HG03135 (cell line): ENCODE data around the gene TTLL9.

Experiments
- ATAC-seq: cut with Tn5 transposase; IDR thresholded peaks from one replicate; pipeline ENCODE4 v1.9.1; 2021; ENCODE audit warnings: mild to moderate bottlenecking, moderate library complexity; ENCODE audit not compliant: unreplicated experiment

The TTLL9 gene

DNA sequence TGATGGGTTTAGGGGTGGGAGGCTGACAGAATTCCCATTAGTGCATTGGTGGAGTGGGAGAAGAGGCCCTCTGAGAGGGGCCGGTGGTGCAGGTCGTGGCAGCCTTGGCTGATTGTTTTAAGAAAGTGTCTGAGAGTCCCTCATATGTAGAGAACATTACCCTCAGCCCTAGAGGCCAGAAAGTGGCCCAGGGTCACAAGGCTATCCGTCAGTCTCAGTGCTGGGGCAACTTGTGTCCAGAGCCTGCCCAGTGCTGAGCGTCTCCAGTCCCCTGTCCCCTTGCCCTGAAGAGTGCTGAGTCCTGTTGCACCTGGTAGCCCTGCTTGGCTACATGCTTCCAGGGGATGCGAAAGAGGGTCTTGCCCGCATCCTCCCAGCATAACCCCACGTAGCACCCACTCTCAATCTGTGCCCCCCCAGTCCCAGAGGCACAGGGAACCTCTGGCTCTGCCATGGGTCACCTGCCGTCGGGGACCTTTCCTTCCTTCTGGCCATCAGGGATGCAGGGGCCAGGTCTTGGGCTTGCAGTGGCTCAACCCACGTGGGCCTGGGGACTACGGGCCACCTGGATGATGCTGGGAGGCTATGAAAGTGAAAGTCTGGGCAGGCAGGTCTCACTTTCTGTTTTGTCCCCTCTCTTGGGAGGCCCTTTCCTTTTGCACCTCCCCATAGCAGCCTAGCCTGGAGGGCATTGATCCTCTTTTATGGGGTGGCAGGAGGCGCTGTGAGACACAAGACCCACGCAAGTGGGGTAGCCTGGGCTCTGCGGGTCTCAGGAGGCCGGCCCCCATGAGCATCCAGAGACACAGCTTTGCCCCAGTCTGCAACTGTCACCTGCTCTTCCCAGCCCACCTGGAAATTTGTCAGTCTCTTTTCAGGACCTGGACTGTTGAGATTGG lies 12.3 kb upstream of the TTLL9 start:
- peak; percentile 68 for ATAC-seq

DNA sequence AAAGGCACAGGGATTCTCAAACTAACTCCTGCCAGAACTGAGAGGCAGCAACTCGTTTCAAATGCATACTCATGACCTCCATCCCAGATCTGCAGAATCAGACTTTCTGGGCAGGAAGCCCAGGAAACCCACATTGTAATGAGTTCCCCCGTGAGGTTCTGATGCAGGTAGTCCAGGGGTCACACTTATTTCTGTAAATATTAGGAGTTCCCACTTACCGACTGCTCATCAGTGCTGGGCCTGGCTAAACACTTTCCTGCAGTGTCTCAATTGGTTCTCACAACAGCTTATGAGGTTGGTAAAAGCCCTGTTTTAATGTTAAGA lies 11.7 kb upstream of the TTLL9 start:
- no peak for ATAC-seq

DNA sequence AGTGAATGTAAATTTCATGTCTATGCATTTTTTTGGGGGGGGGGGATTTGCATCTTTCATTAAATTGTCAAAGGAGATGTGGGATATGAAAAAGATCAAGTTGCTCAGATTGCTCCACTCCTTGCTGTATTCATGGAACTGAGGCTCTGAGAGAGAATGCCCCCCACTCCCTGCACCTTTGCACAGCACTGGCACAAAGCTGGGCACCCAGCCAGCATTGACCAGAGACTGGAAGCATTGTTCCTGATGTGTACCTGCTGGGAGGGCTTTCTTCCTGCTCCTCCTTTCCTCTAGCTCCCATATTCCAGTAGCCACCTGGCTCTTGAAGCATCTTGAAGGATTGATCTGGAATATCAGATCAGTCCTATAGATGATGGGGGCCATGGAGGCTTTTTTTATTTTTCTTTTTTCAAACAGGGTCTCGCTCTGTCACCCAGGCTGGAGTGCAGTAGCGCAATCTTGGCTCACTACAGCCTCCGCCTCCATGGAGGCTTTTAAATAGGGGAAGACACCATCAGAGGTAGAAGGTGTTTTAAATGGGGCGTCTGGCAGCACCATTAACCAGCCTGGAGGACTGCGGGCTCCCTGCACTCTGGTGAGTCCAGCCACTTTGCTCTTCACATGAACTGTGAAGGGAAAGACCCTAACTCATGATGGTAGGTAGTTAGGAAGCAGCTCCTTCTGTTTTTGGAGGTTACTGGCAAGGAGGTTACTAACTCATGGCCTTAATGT lies 11.0 kb upstream of the TTLL9 start:
- ATAC-seq = no peak

DNA sequence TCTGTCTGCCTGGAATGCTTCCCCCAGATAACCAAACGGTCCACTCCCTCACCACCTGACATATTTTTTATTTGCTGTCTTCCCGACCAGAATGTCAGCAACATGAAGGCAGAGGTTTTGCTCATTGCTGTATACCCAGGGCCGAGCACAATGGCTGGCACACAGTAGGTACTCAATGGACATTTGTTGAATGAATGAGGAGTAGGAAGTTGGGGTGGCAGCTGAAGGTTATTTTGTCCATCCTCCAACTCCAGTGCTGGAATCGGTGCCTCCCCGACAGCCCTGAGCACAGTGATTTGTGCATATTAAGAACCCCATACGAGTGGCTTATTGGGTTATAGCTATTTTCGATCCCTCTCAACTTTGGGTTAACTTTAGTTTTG lies 10.4 kb upstream of the TTLL9 start:
- ATAC-seq = no peak

DNA sequence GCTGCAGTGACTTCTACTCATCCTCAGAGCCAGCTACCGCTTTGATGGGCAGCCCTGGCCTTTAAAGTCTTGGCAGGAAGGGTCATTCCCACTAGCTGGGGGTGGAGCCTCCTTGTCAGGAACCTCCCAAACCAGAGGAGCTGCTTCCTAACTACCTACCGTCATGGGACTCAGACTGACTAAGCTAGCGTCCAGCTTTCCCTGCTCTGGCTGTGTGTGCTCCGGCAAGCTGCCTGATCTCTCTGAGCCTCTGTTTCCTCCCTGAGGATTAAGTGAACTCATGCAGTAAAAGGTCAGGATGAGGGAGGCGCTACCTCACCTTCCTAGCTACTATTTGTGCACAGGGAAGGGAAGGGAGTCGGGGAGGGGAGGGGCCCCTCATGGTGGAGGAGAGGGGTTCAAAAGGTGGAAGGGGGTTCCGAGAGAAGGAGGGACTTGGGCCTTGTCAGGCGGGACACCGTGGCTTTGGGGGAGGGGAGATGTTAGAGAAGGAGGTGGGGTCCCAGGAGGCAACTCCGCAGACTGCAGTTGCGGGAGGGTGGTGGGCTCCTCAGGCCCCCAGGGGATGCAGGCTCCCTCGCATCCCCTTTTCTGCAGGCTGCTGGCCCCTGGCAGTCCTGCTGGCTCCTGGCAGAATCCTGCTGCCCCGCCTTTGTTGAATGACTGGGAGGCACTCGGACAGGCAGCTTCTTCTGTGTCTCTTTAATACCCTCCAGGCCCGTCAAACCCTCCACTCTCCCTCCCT lies 9.9 kb upstream of the TTLL9 start:
- no peak for ATAC-seq

DNA sequence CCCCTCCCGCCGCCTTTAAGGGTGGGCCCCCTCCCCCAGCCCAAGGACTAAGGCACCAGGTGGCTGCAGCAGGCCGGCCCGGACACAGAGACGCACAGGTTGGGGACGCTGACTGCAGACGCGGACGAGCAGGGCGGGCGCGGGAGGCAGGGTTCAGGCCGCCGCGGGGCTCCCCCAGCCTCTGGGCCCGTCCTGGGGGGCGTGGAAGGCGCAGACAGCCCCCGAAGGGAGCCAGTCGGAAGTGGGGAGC lies 9.4 kb upstream of the TTLL9 start:
- ATAC-seq = peak; percentile 26

DNA sequence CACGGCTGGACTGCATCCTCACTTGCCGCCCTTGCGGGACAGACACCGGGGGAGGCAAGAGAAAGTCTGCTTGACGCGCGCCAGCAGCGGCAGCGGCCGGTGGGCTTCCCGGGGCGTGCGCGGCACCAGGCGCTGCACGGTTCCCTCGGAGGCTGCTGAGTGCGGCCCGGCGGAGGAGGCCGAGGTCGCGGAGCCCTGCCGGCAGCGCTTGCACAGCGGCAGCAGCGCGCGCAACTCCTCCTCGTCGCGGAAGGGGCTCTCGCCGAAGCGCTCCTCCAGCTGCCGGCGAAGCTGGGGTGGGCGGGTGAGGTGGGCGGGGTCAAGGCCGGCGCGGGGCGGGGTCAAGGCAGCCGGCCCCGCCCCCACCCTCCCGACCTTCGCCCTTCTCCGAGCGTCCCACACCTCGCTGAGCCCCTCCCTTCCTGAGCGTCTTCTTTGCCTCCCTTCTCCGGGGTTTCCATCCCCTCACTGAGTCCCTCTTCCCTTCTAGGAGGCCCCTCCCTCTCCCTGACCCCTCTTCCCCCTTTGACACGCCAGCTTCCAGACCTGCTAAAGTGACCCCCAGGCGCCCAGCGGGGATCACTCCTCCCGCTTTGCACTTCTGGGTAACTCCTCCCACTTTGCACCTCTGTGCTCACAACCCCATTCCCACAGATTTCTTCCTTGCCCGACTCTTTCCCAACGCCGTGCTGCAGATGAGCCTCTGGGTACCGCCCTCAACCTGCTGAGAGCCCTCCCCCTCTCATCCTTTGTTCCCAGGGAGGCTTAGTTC lies 8.9 kb upstream of the TTLL9 start:
- peak; percentile 61 for ATAC-seq

DNA sequence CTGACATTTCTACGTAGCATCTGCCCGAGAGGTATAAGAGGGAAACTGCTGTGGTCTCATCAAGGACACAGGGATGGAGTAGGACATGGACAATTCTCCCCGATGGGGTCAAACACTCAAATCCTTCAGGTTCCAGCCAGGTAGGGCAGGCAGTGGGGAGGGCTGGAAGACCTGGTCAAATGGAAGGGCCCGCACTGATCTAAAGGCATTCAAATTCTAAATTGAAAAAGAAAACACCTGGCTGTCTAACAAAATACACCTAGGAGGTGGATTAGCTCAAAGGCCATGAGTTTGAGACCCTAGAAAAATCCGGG lies 8.3 kb upstream of the TTLL9 start:
- ATAC-seq = no peak

DNA sequence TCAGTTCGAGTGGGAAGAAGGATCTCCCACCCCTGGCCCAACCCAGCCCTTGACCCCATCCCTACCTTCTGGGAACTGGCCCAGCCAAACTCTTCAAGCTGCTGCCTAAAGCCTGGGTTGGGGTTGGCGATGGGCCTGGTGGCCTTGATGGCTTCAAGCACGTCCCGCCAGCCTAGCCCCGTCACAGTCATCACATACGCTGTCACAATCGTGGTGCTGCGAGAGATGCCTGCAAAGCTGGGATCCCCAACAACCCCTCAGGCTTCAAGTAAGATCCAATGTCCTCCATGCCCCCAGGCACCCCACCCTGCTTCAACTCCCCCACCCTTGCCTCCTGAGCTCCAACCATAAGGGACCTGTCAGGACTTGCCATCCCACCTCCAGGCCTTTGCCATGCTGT lies 7.9 kb upstream of the TTLL9 start:
- ATAC-seq = no peak

DNA sequence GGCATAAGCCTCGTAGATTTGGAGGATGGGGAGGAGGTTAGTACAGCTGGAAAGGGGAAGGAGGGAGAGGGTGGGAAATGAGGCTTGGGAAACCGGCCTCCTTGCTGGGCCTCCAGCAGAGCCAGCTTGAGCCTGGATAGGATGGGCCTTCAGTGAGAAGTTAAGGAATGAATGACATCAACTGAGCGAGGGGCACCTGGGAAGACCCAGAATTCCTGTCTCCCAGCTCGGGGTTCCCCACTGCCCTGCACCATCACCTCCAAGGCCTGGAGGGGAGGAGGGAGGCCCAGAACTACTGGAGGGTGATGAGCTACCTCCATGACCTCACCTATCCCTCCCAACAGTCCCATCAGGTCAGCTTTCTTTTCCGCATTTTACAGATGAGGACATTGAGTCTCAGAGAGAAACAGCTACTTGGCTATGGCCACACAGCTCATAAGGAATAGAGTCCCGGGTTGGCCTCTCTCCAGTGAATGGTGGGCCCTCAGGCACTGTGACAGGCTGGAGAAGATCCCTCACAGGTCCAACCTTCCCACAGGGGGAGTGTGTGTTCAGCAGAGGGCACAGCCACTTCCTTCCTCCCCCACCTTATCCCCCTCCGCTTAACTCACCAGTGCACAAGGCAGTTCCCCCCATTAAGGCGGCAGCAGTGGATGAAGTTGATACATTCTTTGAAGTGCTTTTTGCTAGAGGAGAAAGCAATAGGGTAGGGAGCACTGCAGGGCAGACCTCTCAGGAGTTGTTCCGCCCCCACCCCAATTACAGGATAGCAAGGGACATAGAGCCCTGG lies 6.9 kb upstream of the TTLL9 start:
- ATAC-seq = no peak

DNA sequence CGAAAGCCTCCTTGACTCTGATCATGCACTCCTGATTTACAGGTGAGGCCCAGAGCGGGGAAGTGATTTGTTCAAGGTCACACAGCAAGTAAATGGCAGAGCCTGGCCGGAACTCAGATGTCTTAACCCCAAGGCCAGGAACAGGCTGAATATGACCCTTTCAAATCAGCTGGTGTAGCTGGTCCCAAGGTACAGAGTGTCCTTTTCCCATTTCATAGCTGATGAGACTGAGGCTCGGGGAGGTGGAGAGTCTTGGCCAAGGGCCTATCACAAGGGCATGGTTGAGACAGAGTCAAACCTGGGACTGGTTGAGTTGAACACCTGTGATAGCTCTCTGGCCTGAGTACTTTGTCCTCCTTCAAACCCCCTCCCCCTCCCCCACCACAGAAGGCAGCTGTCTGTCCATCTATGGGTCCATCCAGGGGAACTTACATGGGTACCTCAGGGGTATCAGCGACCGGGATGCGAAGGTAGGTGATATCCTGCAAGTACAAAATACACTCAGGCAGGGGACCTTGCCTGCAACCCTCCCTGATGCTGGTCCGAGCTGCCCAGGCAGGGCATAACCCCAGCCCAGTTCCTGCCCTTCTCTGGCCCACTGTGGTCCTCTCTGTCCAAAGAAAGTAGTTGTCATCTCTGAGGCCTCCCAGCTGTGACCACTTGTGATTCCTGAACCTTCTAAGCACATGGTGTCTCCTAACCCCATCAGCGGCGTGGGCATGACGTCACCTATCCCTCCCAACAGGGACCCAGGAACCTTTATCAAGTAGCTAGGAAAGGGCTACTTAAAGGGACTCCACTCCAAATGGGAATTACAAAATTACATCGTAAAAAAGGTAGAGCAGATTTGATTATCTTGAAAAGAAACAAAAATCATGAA lies 5.7 kb upstream of the TTLL9 start:
- no peak for ATAC-seq

DNA sequence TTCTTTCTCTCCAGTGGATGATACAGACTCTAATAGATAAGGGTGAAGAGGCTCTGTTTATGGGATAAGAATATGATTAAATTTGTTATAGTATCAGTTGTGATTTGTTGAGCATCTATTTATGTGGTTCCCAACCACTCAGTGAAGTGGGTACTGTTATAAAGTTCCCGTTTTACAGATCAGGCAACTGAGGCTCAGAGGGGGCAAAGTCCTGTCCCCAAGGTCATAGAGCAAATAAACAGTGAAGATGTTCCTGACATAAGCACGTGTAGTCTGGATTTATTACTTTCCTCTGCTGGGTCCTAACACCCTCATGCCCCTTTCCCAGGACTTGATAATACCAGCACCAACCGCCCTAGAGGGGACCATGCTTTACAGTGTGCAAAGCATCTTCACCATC lies 4.2 kb upstream of the TTLL9 start:
- no peak for ATAC-seq

DNA sequence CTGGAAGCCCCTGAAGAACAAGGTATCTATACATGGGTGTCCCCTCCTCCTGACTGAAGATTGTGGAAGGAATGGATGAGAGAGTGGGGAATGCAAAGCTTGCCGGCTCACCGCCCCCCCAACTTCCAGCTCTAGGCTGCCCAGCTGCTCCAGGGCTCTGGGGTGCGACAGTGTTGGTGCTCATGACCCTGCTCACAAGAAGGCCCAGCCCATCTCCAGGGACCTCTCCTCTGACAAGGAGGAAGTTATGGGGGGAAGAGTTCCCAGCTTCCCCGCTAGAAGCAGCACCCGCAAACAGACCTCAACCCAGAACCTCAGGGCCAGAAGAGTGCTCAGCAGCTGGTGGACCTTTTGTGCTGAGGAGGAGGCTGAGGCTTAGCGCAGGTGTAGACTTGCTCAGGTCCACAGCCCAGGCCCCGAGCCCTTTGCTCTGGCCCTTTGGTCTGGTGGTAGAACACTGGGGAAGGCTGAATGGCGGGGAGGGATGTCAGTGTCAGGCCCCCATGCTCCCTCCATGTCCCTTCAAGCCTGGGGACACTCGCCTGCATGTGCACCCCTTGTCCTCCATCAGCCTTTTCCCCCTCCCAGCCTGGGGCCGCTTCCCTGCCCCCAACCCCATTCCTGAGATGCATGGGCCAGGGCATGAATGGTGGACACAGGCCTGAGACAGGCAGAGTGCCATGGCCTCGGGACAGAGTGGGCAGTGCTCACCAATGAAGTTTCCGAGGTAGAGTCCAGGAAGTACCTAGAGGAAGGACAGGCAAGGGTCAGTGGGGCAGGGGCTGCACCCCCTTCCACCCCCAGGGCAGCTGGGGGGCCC lies 1.4 kb upstream of the TTLL9 start:
- no peak for ATAC-seq

DNA sequence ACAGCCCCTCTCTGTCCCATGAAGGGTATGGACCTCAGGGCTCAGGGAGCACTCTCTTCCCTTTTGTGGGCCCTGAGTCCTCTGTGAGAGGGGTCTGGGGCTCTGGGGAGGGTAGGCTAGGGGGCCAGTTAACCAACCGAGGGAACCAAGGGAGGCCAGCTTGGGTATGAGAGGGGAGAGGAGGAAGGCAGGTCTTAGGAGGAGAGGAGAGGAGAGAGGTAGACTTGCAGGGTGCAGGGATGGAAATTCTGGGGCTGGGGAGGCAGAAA lies 827 bp upstream of the TTLL9 start:
- no peak for ATAC-seq

DNA sequence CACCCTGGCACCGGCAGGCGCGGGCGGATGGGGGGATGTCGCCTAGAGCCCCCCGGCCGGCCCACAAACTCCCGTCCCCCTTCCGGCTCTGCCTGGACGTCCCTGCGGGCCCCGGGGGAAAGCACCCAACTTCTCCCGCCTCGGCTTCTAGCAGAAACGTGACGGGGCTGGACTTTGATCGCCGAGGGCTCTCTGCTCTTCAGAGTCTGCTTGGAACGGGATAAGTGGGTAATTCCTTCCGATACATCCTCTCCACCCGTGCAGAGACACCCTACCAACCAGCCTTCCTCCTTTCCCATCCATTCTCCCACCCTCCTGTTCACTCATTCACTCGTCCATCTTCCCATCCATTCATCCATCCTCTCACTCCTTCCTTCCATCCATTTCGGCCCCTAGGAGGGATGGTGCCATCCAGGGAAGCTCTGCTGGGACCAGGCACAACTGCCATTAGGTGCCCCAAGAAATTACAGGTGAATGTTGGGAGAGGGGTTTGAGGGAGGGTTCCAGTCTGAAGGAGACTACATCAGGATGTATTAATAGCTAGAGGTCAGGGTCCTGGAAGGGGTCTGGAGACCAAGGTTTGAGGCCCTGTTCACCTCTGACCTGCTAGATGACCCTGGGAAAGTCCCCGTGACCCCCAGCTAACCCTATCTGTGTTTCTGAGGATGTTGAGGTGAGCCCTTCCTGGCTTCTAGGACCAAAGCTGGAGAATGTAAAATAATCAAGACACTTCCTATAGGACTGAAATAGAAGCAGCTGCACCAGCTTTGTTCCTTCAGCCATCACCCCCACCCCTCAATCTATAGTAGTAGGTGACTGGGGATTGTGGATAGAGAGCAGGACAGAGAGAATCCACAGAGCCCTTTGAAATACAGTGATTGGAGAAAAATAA lies 538 bp downstream of the TTLL9 start:
- no peak for ATAC-seq

DNA sequence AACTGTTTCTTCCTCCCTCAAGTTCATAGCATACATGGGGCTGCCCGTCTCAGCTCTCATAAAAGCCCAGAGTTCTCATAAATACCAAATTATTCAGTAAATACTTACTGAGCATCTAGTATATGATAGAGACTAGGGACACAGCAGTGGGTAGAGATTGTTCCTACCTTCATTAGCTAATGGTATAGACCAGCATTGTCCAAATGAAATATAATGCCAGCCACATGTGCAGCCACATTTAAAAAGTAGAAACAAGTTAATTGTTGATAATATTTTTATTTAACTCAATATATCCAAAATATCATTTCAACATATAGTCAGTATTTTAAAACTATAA lies 1.2 kb downstream of the TTLL9 start:
- no peak for ATAC-seq

DNA sequence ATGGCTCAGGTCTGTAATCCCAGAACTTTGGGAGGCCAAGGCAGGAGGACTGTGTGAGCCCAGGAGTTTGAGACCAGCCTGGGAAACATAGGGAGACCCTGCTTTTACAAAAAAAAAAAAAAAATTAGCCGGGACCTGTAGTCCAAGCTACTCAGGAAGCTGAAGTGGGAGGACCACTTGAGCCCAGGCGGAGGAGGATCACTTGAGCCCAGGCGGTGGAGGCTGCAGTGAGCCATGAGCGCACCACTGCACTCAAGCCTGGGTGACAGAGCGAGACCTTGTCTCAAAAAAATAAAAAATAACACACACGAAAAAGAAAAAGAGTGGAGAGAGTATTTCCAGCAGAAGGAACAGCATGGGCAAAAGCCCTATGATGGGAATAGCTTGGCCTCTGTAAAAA lies 2.0 kb downstream of the TTLL9 start:
- ATAC-seq = no peak

DNA sequence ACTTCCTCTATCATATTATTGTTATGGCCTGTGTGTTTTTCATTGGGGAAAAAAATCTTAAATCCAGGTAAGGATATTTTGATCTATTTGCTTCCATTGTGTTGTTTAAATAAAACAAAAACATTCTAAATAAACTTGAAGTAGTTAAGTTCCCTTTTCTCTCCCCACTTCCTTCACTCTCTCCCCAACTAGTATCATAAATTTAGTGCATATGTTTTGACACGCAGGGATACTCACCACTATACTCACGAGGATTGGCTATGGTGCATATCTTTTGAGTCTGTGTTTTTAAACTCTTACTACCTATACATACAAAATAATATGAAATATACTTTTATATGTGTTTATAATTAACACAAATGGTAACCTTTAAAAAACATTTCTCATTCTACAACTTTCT lies 5.2 kb downstream of the TTLL9 start:
- ATAC-seq = no peak
